Hepatocyte (in vitro differentiated cells): ENCODE measurements around the gene KCNN3. TPM values are rescaled to one million over a fixed set of nuclear protein-coding genes. Genes with fewer than 3 reads are reported as not detected.

Experiments used
- DNase-seq: peaks from one replicate; pipeline ENCODE4 v3.0.0-alpha.2; 2016; ENCODE audit warnings: low spot score
- H2AFZ ChIP-seq: fragments of 200-600 bp; sonication (generic); 2 replicates; pipeline ENCODE4 v1.6.0; 2016; ENCODE audit warnings: antibody characterized with exemption, mild to moderate bottlenecking
- H3K27ac ChIP-seq: fragments of 200-600 bp; sonication (generic); 2 replicates; pipeline ENCODE4 v1.5.1; 2016; ENCODE audit warnings: mild to moderate bottlenecking
- H3K27me3 ChIP-seq: fragments of 200-600 bp; sonication (generic); 2 replicates; pipeline ENCODE4 v1.6.1; 2016
- H3K36me3 ChIP-seq: fragments of 200-600 bp; sonication (generic); replicated peaks from 2 replicates; pipeline ENCODE4 v1.5.1; 2016; ENCODE audit warnings: low read depth; ENCODE audit not compliant: insufficient read depth
- H3K4me1 ChIP-seq: fragments of 200-600 bp; sonication (generic); 2 replicates; pipeline ENCODE4 v1.5.1; 2016; ENCODE audit warnings: mild to moderate bottlenecking, moderate library complexity; ENCODE audit not compliant: insufficient read depth
- H3K4me2 ChIP-seq: fragments of 200-600 bp; sonication (generic); 2 replicates; pipeline ENCODE4 v1.6.0; 2016
- H3K4me3 ChIP-seq: fragments of 200-600 bp; sonication (generic); 2 replicates; pipeline ENCODE4 v1.5.1; 2016; ENCODE audit warnings: mild to moderate bottlenecking
- H3K79me2 ChIP-seq: fragments of 200-600 bp; sonication (generic); 2 replicates; pipeline ENCODE4 v1.6.0; 2017; ENCODE audit warnings: mild to moderate bottlenecking
- H3K9me2 ChIP-seq: fragments of 200-600 bp; sonication (generic); replicated peaks from 2 replicates; pipeline ENCODE4 v1.6.0; 2017; ENCODE audit warnings: mild to moderate bottlenecking; ENCODE audit not compliant: insufficient read depth
- H3K9me3 ChIP-seq: fragments of 200-600 bp; sonication (generic); 2 replicates; pipeline ENCODE4 v1.5.1; 2016; ENCODE audit warnings: low read depth, mild to moderate bottlenecking
- H4K20me1 ChIP-seq: fragments of 200-600 bp; sonication (generic); 2 replicates; pipeline ENCODE4 v1.6.0; 2016; ENCODE audit warnings: mild to moderate bottlenecking; ENCODE audit not compliant: insufficient read depth, poor library complexity, severe bottlenecking
- CTCF ChIP-seq: fragments of 200-600 bp; sonication (generic); IDR thresholded peaks from 2 replicates; pipeline ENCODE4 v1.5.1; 2016; ENCODE audit warnings: antibody characterized with exemption, mild to moderate bottlenecking; ENCODE audit not compliant: poor library complexity
- EZH2 ChIP-seq: fragments of 200-600 bp; sonication (generic); IDR thresholded peaks from 2 replicates; pipeline ENCODE4 v1.6.1; 2016; ENCODE audit warnings: antibody characterized with exemption, mild to moderate bottlenecking, borderline replicate concordance
- EZH2phosphoT487 ChIP-seq: fragments of 200-600 bp; sonication (generic); IDR thresholded peaks from one replicate; pipeline ENCODE4 v1.6.1; 2018; ENCODE audit warnings: antibody characterized with exemption, mild to moderate bottlenecking, low read depth, moderate library complexity; ENCODE audit not compliant: unreplicated experiment, severe bottlenecking
- WGBS: methylation state at CpG from one replicate; pipeline ENCODE4 v1.1.6; 2016; ENCODE audit warnings: low lambda C conversion rate; ENCODE audit errors: missing lambda C conversion rate; 5-methylcytosine and 5-hydroxymethylcytosine counted together
- polyA plus RNA-seq: library from polyadenylated mRNA; unstranded; fragments of >200 nt; fragmentation: Nextera tagmentation; extraction: Ambion mirVana; gene quantifications from 2 replicates; pipeline ENCODE4 v1.2.1, GENCODE V29; 2016
- total RNA-seq: library from RNA; depleted of rRNA; stranded (reverse); fragments of >200 nt; gene quantifications from 2 replicates; pipeline ENCODE4 v1.2.3, GENCODE V29; 2014

KCNN3 gene
- total and polyA plus RNA-seq, 2 experiments from 2014 or later = 0.56 to 0.67 TPM

GRCh38 chr1:154747380-154747739 lies 122.7 kb downstream of the KCNN3 start:
- Histone ChIP-seq H3K27me3 (peaks cover 5% of the 10 kb centered on the region), H2AFZ (no peak overlapping the region), H3K4me2 (peak overlapping the region; percentile 46), H3K27ac (no peak overlapping the region), H3K4me1 (peaks cover 9% of the 10 kb centered on the region), H3K4me3 (no peak overlapping the region), H3K36me3 (no peaks in the 10 kb centered on the region), H4K20me1 (no peaks in the 10 kb centered on the region), H3K9me2 (no peaks in the 10 kb centered on the region), H3K9me3 (no peaks in the 10 kb centered on the region), H3K79me2 (no peaks in the 10 kb centered on the region)
- no peak for DNase-seq
- TF ChIP-seq EZH2 = no peak
- no peak for TF ChIP-seq CTCF
- TF ChIP-seq EZH2phosphoT487 = no peak
- WGBS = 51% methylated on average over 7 of the region's 7 CpGs

GRCh38 chr1:154746622-154747299 lies 123.3 kb downstream of the KCNN3 start:
- Histone ChIP-seq H3K4me2 (no peak overlapping the region), H3K27me3 (peaks cover 5% of the 10 kb centered on the region), H2AFZ (no peak overlapping the region), H3K4me3 (no peak overlapping the region), H3K9me3 (no peaks in the 10 kb centered on the region), H3K79me2 (no peaks in the 10 kb centered on the region), H3K36me3 (no peaks in the 10 kb centered on the region), H3K4me1 (peaks cover 9% of the 10 kb centered on the region), H3K27ac (no peak overlapping the region), H4K20me1 (no peaks in the 10 kb centered on the region), H3K9me2 (no peaks in the 10 kb centered on the region)
- WGBS = 75% methylated on average over 6 of the region's 6 CpGs
- TF ChIP-seq EZH2phosphoT487 = no peak
- TF ChIP-seq CTCF = no peak
- no peak for TF ChIP-seq EZH2
- no peak for DNase-seq

GRCh38 chr1:154745750-154746425 lies 124.2 kb downstream of the KCNN3 start:
- Histone ChIP-seq H3K4me1 (peaks cover 9% of the 10 kb centered on the region), H3K27ac (no peak overlapping the region), H3K4me2 (no peak overlapping the region), H3K36me3 (no peaks in the 10 kb centered on the region), H4K20me1 (no peaks in the 10 kb centered on the region), H3K79me2 (no peaks in the 10 kb centered on the region), H3K9me2 (no peaks in the 10 kb centered on the region), H3K4me3 (no peak overlapping the region), H3K9me3 (no peaks in the 10 kb centered on the region), H2AFZ (no peak overlapping the region), H3K27me3 (peaks cover 9% of the 10 kb centered on the region)
- WGBS = 88% methylated on average over 12 of the region's 12 CpGs
- no peak for DNase-seq
- no peak for TF ChIP-seq CTCF
- no peak for TF ChIP-seq EZH2phosphoT487
- no peak for TF ChIP-seq EZH2
